ENCODE data around the gene PABPN1L. TPM values are rescaled to one million over a fixed set of nuclear protein-coding genes. Genes with fewer than 3 reads are reported as not detected.
"Not testable (repeated sequence)": the region's sequence is repeated elsewhere in the genome, so short reads cannot be mapped to it uniquely, and the experiment has no call there.

The PABPN1L gene
- total and polyA plus RNA-seq, 3 donors from 2014 or later = 0.34 to 0.93 TPM; not detected in 1

DNA sequence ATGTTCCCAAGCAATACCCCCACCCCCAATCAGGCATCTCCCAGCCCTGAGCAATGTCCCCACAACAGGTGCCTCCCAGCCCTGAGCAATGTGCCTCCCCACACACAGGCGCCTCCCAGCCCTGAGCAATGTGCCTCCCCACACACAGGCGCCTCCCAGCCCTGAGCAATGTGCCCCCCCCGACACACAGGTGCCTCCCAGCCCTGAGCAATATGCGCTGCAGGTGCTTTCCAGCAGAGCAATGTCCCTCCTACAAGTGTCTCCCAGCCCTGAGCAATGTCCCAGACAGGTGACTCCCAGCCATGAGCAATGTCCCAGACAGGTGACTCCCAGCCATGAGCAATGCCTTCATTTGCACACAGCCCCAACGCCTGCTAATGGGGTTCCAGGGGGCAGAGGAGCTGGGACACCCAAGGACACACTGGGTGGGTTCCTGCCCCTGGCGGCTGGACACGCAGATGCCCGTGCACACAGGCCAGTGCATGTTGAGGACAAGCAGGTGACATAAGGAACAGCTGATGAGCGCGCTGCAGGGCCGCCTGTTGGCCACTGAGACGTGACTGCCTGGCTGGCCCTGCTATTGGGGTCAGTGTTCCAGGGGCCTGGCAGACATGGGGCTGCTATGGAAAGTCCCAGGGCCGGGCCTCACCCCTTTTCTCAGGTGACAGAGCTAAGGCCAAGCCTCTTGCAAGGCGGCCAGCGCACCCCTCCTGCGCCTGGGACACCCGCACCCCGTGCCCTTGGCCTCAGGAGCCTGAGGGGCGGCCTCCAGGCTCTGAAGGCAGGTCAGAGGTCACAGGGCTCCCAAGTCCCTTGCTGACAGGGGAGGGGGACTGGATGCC, 26.9 kb upstream of the PABPN1L start:
- intact Hi-C loops (cut with DNase I; ENCODE audit: low total_unique reads) = no loop called here
- no peak overlapping the region for H3K27ac ChIP-seq
- WGBS, 2 donors = 81 to 87% methylated on average over 3 to 19 of the region's 19 CpGs
- no peak for TF ChIP-seq POLR2A (IDR thresholded peaks at IDR 0.05)
- TF ChIP-seq, protein P1, sequence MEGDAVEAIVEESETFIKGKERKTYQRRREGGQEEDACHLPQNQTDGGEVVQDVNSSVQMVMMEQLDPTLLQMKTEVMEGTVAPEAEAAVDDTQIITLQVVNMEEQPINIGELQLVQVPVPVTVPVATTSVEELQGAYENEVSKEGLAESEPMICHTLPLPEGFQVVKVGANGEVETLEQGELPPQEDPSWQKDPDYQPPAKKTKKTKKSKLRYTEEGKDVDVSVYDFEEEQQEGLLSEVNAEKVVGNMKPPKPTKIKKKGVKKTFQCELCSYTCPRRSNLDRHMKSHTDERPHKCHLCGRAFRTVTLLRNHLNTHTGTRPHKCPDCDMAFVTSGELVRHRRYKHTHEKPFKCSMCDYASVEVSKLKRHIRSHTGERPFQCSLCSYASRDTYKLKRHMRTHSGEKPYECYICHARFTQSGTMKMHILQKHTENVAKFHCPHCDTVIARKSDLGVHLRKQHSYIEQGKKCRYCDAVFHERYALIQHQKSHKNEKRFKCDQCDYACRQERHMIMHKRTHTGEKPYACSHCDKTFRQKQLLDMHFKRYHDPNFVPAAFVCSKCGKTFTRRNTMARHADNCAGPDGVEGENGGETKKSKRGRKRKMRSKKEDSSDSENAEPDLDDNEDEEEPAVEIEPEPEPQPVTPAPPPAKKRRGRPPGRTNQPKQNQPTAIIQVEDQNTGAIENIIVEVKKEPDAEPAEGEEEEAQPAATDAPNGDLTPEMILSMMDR (IDR thresholded peaks at IDR 0.05) = no peak
- no peaks in the 10 kb centered on the region for H3K4me1 ChIP-seq
- no peak overlapping the region for H3K4me3 ChIP-seq
- H3K27me3 ChIP-seq = no peaks in the 10 kb centered on the region
- no peaks in the 10 kb centered on the region for H3K36me3 ChIP-seq (ENCODE audit: low read depth, missing control alignments)
- H3K9me3 ChIP-seq = no peaks in the 10 kb centered on the region
- no peak for DNase-seq

DNA sequence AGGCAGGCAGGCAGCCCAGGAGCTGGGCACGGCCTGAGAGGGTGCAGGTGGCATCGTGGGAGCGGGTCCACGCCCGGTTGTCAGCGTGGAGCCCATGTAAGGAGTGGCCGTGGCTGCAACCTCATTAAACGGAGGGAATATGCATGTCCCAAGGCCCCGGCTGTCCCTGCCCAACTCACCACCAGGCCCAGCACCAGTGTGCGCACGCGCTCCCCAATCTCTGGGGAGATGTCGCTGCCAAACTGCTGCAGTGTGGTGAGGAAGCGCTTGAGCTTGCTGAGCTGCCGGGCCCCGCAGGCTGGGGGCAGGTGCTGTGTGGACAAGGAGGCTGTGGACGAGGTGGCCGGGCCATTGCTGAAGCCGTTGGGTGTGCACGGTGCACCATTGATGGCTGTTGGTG, 25.6 kb upstream of the PABPN1L start:
- H3K27ac ChIP-seq = no peak overlapping the region
- WGBS, 2 donors = 92 to 97% methylated on average over 7 to 20 of the region's 20 CpGs
- intact Hi-C loops (cut with DNase I; ENCODE audit: low total_unique reads) = no loop called here
- no peak overlapping the region for H3K4me3 ChIP-seq
- no peaks in the 10 kb centered on the region for H3K9me3 ChIP-seq
- DNase-seq = no peak
- TF ChIP-seq, protein P1 (IDR thresholded peaks at IDR 0.05) = no peak
- no peak for TF ChIP-seq POLR2A (IDR thresholded peaks at IDR 0.05)
- peaks cover 6% of the 10 kb centered on the region for H3K4me1 ChIP-seq
- no peaks in the 10 kb centered on the region for H3K36me3 ChIP-seq (ENCODE audit: low read depth, missing control alignments)
- H3K27me3 ChIP-seq = no peaks in the 10 kb centered on the region

DNA sequence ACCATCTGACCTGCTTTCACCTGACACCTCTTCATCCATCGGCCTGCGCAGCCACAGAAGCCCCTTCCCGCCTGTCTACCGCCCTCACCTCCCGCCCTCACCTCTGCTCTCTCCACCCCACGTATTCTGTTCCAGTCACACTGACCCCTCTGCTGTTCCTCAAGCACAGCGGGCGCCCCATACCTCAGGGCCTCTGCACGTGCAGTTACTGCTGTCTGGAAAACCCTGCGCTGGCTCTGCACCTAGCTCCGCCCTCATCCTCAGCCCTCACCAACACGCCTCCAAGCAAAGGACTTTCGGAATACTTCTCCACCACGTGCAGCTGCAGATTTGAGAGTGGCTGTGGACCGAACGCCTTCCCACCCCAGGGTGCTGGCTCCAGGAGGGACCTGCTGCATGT, 24.6 kb upstream of the PABPN1L start:
- WGBS, 2 donors = 84 to 94% methylated on average over 15 to 16 of the region's 16 CpGs

DNA sequence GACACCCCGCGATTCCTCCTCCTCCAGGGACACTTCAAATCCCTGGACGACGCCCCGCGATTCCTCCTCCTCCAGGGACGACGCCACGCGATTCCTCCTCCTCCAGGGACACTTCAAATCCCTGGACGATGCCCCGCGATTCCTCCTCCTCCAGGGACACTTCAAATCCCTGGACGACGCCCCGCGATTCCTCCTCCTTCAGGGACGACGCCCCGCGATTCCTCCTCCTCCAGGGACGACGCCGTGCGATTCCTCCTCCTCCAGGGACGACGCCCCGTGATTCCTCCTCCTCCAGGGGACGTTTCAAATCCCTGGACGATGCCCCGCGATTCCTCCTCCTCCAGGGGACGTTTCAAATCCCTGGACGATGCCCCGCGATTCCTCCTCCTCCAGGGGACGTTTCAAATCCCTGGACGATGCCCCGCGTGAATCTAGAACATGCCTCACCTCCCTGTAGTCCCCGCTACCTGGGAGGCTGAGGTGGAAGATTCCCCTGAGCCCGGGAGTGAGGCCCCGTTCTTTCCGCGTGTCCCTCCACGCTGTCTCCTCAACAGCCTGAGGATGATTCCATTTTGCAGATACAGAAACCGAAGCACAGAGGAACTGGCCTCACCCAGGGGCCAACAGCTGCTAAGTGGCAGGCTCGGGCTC, 23.4 kb upstream of the PABPN1L start:
- H3K4me3 ChIP-seq; H3K4me1 ChIP-seq; H3K27me3 ChIP-seq; H3K9me3 ChIP-seq; intact Hi-C loops (cut with DNase I; ENCODE audit: low total_unique reads); H3K27ac ChIP-seq; H3K36me3 ChIP-seq (ENCODE audit: low read depth, missing control alignments); DNase-seq: not testable (repeated sequence)
- WGBS, 2 donors = 93 to 94% methylated on average over 48 of the region's 48 CpGs

More for the DNA sequence above, 24.6 kb upstream of the PABPN1L start:
- intact Hi-C loops (cut with DNase I; ENCODE audit: low total_unique reads) = no loop called here
- no peak for DNase-seq
- Histone ChIP-seq H3K27me3 (no peaks in the 10 kb centered on the region), H3K27ac (no peak overlapping the region), H3K4me3 (no peak overlapping the region), H3K9me3 (no peaks in the 10 kb centered on the region), H3K4me1 (peaks cover 6% of the 10 kb centered on the region), H3K36me3 (ENCODE audit: low read depth, missing control alignments) (no peaks in the 10 kb centered on the region)
- TF ChIP-seq POLR2A (IDR thresholded peaks at IDR 0.05) = no peak
- TF ChIP-seq, protein P1 (IDR thresholded peaks at IDR 0.05) = no peak

DNA sequence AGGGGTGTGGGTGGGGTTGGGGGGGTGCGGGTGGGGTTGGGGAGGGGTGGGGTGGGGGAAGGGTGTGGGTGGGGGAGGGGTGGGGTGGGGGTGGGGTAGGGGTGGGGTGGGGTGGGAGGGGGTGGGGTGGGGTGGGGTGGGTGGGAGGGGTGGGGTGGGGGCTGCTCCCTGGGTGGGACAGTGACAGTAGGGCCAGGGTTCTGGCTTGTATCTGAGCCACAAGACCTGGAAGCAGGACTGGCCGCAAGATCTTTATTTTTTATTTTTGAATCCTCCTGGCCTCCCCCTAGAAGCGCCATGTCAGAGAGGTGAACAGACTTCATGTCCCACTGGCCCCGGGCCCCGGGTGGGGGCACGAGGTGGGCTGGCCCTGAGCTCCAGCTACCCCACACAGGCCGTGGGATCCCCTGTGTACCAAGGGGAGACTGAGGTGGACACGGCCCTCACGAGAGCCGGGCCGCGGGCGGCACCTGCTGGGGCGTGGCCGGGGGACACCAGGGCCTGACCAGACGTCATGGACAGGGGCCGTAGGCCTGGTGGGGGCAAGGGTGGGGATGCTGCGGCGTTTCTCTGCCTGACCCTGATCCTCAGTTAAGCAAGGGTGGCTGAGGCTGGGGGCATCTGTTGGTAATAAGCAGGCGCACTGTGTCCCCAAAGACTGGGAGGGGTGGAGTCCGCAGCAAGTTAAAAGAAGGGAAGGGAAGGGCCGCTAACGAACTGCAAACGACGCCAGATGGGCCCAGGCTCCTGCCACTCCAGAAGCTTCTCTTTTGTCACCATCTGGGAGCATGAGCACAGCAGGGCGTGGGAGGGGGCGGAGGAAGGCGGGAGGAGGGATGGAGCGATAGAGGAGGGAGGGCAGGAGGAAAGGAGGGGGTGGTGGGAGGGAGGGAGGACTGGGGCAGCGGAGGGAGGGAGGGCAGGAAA, 22.3 kb upstream of the PABPN1L start:
- no peaks in the 10 kb centered on the region for H3K36me3 ChIP-seq (ENCODE audit: low read depth, missing control alignments)
- H3K9me3 ChIP-seq = no peaks in the 10 kb centered on the region
- H3K4me3 ChIP-seq = no peak overlapping the region
- DNase-seq = no peak
- TF ChIP-seq, protein P1 (IDR thresholded peaks at IDR 0.05) = no peak
- TF ChIP-seq POLR2A (IDR thresholded peaks at IDR 0.05) = no peak
- intact Hi-C loops (cut with DNase I; ENCODE audit: low total_unique reads) = no loop called here
- 80 to 85% methylated on average over 19 to 29 of the region's 30 CpGs for WGBS, 2 donors
- H3K27ac ChIP-seq = no peak overlapping the region
- H3K27me3 ChIP-seq = no peaks in the 10 kb centered on the region
- peaks cover 6% of the 10 kb centered on the region for H3K4me1 ChIP-seq

All from testis (tissue), 3 donors.